Psoas muscle (tissue), 8 donors: Measurements from ENCODE around the gene ARHGEF10L. TPM values are rescaled to one million over a fixed set of nuclear protein-coding genes. Genes with fewer than 3 reads are reported as not detected.

Experiments used
- ATAC-seq, 4 donors: fragments of 200-7000 bp; cut with Tn5 transposase; one replicate each; pipeline ENCODE4 v1.9.1; 2020; ENCODE audit warnings: moderate library complexity in 3 of 4, mild to moderate bottlenecking in 2 of 4
- DNase-seq, 2 donors: peaks; one replicate each; pipeline ENCODE4 v3.0.0-alpha.2; 2020
- H3K27ac ChIP-seq: fragments of 200-600 bp; one replicate; pipeline ENCODE4 v1.8.0; 2022
- H3K27me3 ChIP-seq, 3 donors: fragments of 200-600 bp in 1 of 3; one replicate each; pipeline versions ENCODE4 v1.6.1 to v1.8.0; 2013 to 2022; ENCODE audit warnings: low read length in 2 of 3, mild to moderate bottlenecking in 2 of 3, moderate library complexity in 1 of 3; ENCODE audit not compliant: insufficient read depth in 3 of 3
- H3K36me3 ChIP-seq, 2 donors: fragments of 200-600 bp in 1 of 2; one replicate each; pipeline versions ENCODE4 v1.6.1 to v1.8.0; 2013 to 2022; ENCODE audit warnings: low read depth in 1 of 2, mild to moderate bottlenecking in 1 of 2, moderate library complexity in 1 of 2; ENCODE audit not compliant: insufficient read depth in 1 of 2
- H3K4me1 ChIP-seq: fragments of 200-600 bp; one replicate; pipeline ENCODE4 v1.8.0; 2022
- H3K4me3 ChIP-seq: fragments of 200-600 bp; one replicate; pipeline ENCODE4 v1.8.0; 2022; ENCODE audit warnings: mild to moderate bottlenecking
- H3K9me3 ChIP-seq: fragments of 200-600 bp; one replicate; pipeline ENCODE4 v1.8.0; 2022
- WGBS, 3 donors: extraction: QIAGEN DNeasy Blood & Tissue Kit; methylation state at CpG; one replicate each; pipeline versions ENCODE4 v1.1.6 to v1.1.7; 2013; 5-methylcytosine and 5-hydroxymethylcytosine counted together
- intact Hi-C, 2 donors: fragments of 100-400 bp; cut with DNase I; formaldehyde crosslinking; loops; one replicate each; pipeline versions ENCODE4 v1.11.0 to v1.14.2; 2022
- polyA plus RNA-seq, 3 donors: library from polyadenylated mRNA; stranded (reverse); fragments of 200-250 nt; gene quantifications; one replicate each; pipeline ENCODE4 v1.2.3, GENCODE V29; 2013
- total RNA-seq, 4 donors: library from RNA; stranded (reverse); fragmentation: NEBNext Ultra II Directional in 2 of 4; extraction: Animal tissue kit (Norgen Biotek cat#: 25700) in 2 of 4; gene quantifications; one replicate each; pipeline versions ENCODE4 v1.2.1 to v1.2.4, GENCODE V29; 2021 to 2023
- TF ChIP-seq, protein P1 (sequence below): fragments of 200-600 bp; IDR thresholded peaks from one replicate; pipeline ENCODE4 v1.8.0; 2022; ENCODE audit warnings: antibody characterized with exemption
- donor health status: healthy with polysubstance abuse.
- donor health status: DM: no; HTN: no; CAD: no; lungs with moderate emphysema.
- donor health status: Bipolar disorder and iron deficiency.
- donor health status: healthy.
- donor health status: DM: yes; HTN: yes; CAD: no.
- donor health status: DM: no; HTN: no; CAD: no.
- donor health status: DM: no; HTN: no; CAD: no.
- donor health status: DM: yes; HTN: yes; CAD: no.

The ARHGEF10L gene
- total and polyA plus RNA-seq, 7 donors = 18.8 to 108 (median 37.1) TPM

DNA sequence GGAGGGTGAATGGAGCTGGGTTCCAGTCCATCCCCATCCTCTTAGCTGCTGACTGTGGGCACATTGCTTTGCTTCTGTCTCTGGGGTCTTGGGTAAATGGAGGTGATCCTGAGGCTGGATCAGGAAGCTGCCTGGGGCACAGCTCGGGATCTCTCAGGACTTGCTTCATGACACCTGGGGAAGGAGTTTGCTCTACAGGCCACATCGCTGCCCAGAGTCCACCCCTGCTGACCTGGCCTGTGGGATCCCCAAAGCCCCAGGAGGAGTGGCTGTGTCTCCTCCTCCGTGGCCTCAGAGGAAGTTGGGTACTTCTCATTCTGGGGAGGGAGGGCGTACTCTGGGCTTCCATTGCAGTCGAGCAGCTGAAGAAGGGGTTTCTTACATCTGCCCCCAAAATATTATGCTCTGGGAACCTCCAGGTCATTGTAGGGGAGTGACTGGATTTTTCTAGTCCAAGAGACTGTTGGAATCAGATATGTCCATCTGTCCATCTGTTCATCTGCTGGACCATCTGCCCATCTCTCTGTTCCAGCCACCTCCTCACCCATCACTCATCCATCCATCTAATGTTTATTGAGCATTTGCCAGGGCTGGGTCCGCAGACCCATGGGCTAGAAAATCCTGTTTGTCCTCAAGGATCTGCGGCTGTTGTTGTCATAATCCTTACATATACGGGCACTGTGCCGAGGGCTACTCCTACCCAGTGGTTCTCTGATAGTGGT, 45.9 kb downstream of the ARHGEF10L start:
- WGBS, 3 donors = 80 to 89% (median 82%) methylated on average over 9 of the region's 9 CpGs
- no peak overlapping the region for H3K4me3 ChIP-seq
- ATAC-seq = no peak
- H3K4me1 ChIP-seq = peaks cover 23% of the 10 kb centered on the region
- TF ChIP-seq, protein P1, sequence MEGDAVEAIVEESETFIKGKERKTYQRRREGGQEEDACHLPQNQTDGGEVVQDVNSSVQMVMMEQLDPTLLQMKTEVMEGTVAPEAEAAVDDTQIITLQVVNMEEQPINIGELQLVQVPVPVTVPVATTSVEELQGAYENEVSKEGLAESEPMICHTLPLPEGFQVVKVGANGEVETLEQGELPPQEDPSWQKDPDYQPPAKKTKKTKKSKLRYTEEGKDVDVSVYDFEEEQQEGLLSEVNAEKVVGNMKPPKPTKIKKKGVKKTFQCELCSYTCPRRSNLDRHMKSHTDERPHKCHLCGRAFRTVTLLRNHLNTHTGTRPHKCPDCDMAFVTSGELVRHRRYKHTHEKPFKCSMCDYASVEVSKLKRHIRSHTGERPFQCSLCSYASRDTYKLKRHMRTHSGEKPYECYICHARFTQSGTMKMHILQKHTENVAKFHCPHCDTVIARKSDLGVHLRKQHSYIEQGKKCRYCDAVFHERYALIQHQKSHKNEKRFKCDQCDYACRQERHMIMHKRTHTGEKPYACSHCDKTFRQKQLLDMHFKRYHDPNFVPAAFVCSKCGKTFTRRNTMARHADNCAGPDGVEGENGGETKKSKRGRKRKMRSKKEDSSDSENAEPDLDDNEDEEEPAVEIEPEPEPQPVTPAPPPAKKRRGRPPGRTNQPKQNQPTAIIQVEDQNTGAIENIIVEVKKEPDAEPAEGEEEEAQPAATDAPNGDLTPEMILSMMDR = no peak
- H3K36me3 ChIP-seq = peaks cover 0 to 9% of the 10 kb centered on the region in 2 donors
- DNase-seq = no peak
- intact Hi-C loops = no loop called here
- no peaks in the 10 kb centered on the region for H3K9me3 ChIP-seq
- no peak overlapping the region for H3K27ac ChIP-seq
- no peaks in the 10 kb centered on the region for H3K27me3 ChIP-seq

DNA sequence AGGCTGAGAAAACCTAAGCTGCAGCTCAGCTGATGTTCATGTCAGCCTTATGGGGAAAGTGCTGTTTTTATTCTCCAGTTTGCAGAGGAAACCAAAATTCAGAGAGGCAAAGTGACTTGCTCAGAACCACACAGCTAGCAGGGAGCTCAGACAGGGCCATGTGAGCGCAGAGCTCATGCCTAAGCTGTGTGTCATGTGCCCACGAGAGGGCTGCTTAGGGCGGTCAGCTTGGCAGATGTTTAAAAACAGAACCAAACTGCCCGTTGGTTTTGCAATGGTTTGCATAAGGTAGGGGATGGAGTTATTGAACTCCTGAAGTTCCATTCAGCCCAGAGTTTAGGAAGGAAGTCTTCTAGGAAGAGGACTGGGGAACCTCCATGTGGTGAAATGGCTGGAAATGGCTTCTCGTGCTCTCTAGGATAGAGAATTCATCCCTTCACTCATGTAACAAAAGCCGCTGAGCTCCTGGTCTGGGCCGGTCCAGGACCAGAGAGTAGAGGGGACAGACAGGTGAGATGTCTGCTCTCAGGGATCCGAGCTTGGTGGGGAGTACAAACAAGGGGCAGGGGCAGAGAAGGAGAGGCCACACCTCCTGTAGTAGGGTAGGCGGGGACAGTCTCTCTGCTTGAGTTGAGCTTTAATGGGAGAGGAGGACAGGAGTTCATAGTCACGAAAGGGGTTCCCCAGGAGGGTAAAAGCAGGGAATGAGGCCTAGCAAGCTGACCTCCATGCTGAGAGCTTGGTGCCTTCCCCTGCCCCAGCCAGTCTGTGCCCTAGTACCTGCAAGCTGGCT, 46.9 kb downstream of the ARHGEF10L start:
- H3K27me3 ChIP-seq = no peaks in the 10 kb centered on the region
- H3K9me3 ChIP-seq = no peaks in the 10 kb centered on the region
- H3K4me1 ChIP-seq = peaks cover 23% of the 10 kb centered on the region
- peaks cover 0 to 8% of the 10 kb centered on the region in 2 donors for H3K36me3 ChIP-seq
- no peak overlapping the region for H3K4me3 ChIP-seq
- peak in 1 of 2 donors; percentile 43 for DNase-seq
- peak overlapping the region; percentile 66 for H3K27ac ChIP-seq
- peak; percentile 54 to 77 (median 68) for ATAC-seq
- TF ChIP-seq, protein P1 = no peak
- WGBS, 3 donors = 71 to 80% (median 77%) methylated on average over 10 of the region's 10 CpGs
- intact Hi-C loops = no loop called here

DNA sequence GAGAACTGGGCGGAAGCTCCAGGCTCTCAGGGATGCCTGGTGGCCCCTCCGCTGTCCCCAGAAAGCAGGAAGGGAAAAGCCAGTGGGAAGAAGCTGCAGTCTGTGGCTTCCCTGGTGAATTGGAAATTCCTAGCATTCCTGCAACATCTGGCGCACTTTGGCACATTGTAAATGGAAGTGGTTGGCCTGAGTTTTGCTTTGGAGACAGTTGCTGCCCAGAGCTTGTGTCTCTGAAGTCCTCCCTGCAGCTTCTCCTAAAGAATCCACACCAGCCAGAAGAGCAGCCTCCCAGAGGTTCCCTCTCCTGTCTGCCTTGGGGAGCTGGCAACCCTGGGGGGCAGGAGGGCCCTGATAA, 48.2 kb downstream of the ARHGEF10L start:
- 48 to 69% (median 64%) methylated on average over 3 of the region's 3 CpGs for WGBS, 3 donors
- Histone ChIP-seq H3K27me3 (no peaks in the 10 kb centered on the region), H3K27ac (peak overlapping the region; percentile 66), H3K4me3 (no peak overlapping the region), H3K9me3 (no peaks in the 10 kb centered on the region), H3K36me3 (no peaks in the 10 kb centered on the region), H3K4me1 (peaks cover 23% of the 10 kb centered on the region)
- TF ChIP-seq, protein P1 = no peak
- ATAC-seq (peak in 3 of 4 donors; percentile 6 to 21 (median 20)), DNase-seq (no peak)
- intact Hi-C loops = no loop called here

DNA sequence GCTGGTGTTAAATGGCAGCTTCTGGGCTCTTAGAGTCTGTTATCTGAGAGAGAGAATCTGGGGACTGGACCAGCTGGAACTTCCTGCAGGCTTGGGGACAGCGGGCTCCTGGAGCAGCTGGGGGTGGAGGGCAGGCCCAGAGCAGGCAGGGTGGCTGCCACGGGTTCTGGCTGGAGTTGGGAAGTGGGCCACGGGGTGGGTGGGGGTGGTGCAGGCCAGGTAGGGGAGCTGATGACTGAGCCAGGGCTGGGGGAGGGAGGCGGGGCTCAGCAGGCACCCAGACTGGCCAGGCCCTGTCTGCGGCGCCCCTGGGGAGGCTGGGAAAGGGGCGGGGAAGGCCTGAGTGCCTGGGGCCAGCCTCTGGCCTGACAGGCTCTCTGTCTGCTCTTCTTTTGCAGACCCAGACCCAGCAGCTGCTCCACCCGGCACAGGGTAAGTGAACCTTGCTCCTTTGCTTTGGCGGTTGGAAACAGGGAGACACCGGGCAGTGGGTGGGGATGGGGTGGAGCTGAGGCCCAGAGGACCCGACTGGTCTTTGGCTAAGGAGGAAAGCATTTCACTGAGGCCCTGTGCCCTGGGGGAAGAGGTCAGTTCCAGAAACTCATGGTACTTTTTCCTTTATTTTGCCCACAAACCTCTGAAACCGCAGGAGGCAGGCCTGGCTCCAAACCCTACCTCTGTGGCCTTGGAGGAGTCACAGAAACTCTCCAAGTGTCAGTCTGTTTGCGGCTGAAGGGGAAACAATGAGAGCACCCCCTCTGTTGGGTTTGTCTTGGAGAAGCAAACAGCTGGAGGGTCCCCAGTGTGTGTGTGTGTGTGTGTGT, 48.8 kb downstream of the ARHGEF10L start:
- ATAC-seq = peak; percentile 59 to 74 (median 69)
- 24 to 41% (median 26%) methylated on average over 9 to 13 of the region's 13 CpGs for WGBS, 3 donors
- peaks cover 23% of the 10 kb centered on the region for H3K4me1 ChIP-seq
- H3K9me3 ChIP-seq = no peaks in the 10 kb centered on the region
- no peaks in the 10 kb centered on the region for H3K36me3 ChIP-seq
- peak overlapping the region; percentile 66 for H3K27ac ChIP-seq
- TF ChIP-seq, protein P1 = no peak
- intact Hi-C loops = no loop called here
- DNase-seq = peak in 1 of 2 donors; percentile 52
- H3K27me3 ChIP-seq = no peaks in the 10 kb centered on the region
- H3K4me3 ChIP-seq = peak overlapping the region; percentile 28
